ACC112 (cell line): ENCODE data around the gene CD7.
"Not testable (repeated sequence)": the region's sequence is repeated elsewhere in the genome, so short reads cannot be mapped to it uniquely, and the experiment has no call there.

Experiments
- H2AFZ ChIP-seq: fragments of 200-600 bp; sonication (generic); one replicate; pipeline ENCODE4 v1.6.0; 2017; ENCODE audit warnings: antibody characterized with exemption, low read length; ENCODE audit not compliant: unreplicated experiment
- H3K27ac ChIP-seq: fragments of 200-600 bp; sonication (generic); 2 replicates; pipeline ENCODE4 v1.5.1; 2014; ENCODE audit warnings: low read depth, mild to moderate bottlenecking, antibody characterized with exemption, low read length, moderate library complexity
- H3K27me3 ChIP-seq: fragments of 200-600 bp; sonication (generic); 2 replicates; pipeline ENCODE4 v1.6.1; 2014; ENCODE audit warnings: mild to moderate bottlenecking, antibody characterized with exemption, low read length, moderate library complexity, mixed read lengths; ENCODE audit not compliant: insufficient read depth
- H3K36me3 ChIP-seq: fragments of 200-600 bp; sonication (generic); 2 replicates; pipeline ENCODE4 v1.6.1; 2016; ENCODE audit warnings: mild to moderate bottlenecking, antibody characterized with exemption, low read length, moderate library complexity, mixed read lengths; ENCODE audit not compliant: insufficient read depth
- H3K4me1 ChIP-seq: fragments of 200-600 bp; sonication (generic); one replicate; pipeline ENCODE4 v1.6.1; 2016; ENCODE audit warnings: low read length, mixed read lengths; ENCODE audit not compliant: insufficient read depth, unreplicated experiment, control insufficient read depth
- H3K4me3 ChIP-seq: fragments of 200-600 bp; sonication (generic); 2 replicates; pipeline ENCODE4 v1.5.1; 2014; ENCODE audit warnings: mild to moderate bottlenecking, low read depth, low read length
- H3K79me2 ChIP-seq: fragments of 200-600 bp; sonication (generic); one replicate; pipeline ENCODE4 v1.6.0; 2016; ENCODE audit warnings: low read length; ENCODE audit not compliant: control insufficient read depth, unreplicated experiment, insufficient read depth

The CD7 gene

DNA sequence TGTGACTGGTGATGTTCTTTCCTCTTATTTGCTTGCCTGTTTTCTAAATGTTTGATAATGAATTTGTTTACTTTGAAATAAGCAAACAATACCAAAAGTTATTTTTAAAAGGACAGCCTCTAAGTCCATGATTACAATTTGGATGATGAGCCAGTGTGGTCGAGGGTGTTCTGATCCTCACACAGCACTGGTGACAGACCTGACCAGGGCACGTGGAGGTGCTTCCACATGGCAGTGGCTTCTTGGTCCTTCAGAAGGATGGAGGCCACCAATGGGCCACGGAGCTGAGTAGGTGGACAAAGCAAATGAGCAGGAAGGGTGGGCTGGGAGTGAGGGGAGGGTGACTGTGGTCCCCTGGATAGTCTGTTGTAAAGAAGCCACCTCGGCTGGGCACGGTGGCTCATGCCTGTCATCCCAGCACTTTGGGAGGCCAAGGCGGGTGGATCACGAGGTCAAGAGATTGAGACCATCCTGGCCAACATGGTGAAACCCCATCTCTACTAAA, 37.4 kb upstream of the CD7 start:
- Histone ChIP-seq H3K4me3 (no peak overlapping the region), H2AFZ (no peak overlapping the region), H3K27ac (no peak overlapping the region), H3K36me3 (no peaks in the 10 kb centered on the region), H3K4me1 (peaks cover 15% of the 10 kb centered on the region), H3K79me2 (no peaks in the 10 kb centered on the region), H3K27me3 (no peaks in the 10 kb centered on the region)

- no peak overlapping the region for H2AFZ ChIP-seq
- H3K36me3 ChIP-seq = no peaks in the 10 kb centered on the region
- H3K79me2 ChIP-seq = no peaks in the 10 kb centered on the region
- no peak overlapping the region for H3K4me3 ChIP-seq
- no peaks in the 10 kb centered on the region for H3K27me3 ChIP-seq
- H3K27ac ChIP-seq = no peak overlapping the region
- peaks cover 13% of the 10 kb centered on the region for H3K4me1 ChIP-seq
These were observed 36.1 kb upstream of the CD7 start for GRCh38 chr17:82353484-82353883.

DNA sequence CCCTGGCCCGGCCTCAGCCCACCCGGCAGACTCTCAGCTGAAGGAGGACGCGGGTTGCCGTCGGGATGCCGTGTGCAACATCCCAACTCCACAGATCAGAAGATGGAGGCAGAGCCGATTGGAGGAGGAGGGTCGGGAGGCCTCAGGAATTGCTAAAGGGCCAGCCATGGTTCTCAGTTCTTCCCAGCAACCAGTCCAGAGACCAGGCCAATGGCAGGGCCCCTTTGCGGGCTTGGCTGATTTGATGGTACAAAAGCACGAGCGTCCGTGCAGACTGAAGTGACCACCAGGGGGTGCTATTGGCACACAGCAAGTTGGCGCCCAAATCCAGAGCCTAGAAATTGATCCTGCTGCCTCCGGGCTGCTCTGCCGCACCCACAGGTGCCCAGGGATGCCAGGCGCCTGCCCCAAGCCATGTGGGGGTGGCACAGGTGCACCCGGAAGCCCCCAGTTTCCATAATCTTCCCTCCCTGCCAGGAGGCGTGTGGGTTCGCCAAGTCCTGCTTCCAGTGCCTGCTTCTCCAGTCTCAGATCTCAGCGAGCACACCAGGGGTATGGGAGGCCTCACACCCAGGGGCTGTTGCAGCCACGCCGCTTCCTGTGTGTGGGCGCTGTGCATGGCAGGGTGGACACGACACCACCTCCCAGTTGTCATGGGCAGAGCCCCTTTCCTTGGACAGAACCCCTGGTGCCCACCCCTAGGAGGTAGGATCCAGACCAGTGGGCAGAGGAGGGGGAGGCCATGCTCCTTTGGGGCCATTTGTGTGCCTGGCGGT, 34.5 kb upstream of the CD7 start:
- no peaks in the 10 kb centered on the region for H3K27me3 ChIP-seq
- no peak overlapping the region for H3K4me3 ChIP-seq
- H3K4me1 ChIP-seq = peaks cover 13% of the 10 kb centered on the region
- no peaks in the 10 kb centered on the region for H3K36me3 ChIP-seq
- H2AFZ ChIP-seq = no peak overlapping the region
- no peaks in the 10 kb centered on the region for H3K79me2 ChIP-seq
- no peak overlapping the region for H3K27ac ChIP-seq

DNA sequence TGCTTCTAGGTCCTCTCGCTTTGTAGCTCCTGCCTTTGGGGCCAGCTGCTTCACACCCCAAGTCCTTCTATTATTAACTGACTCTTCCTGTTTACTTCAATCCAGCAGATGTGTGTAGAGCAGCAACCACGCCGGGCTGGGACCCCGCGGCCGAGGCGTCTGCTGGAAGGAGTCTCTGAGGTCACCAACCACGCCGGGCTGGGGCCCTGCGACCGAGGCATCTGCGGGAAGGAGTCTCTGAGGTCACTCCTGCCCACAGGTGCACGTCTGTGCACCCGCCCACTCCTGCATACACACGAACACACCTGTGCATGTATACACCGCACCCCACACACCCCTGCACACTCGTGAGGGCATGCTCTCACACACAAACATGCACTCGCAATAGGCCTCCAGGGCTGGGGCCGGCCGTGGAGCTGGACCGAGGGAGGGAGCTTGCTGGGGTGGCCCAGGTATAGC, 33.9 kb upstream of the CD7 start:
- Histone ChIP-seq H3K36me3 (no peaks in the 10 kb centered on the region), H3K4me1 (peaks cover 11% of the 10 kb centered on the region), H3K79me2 (no peaks in the 10 kb centered on the region), H2AFZ (no peak overlapping the region), H3K27me3 (no peaks in the 10 kb centered on the region), H3K27ac (no peak overlapping the region), H3K4me3 (no peak overlapping the region)

DNA sequence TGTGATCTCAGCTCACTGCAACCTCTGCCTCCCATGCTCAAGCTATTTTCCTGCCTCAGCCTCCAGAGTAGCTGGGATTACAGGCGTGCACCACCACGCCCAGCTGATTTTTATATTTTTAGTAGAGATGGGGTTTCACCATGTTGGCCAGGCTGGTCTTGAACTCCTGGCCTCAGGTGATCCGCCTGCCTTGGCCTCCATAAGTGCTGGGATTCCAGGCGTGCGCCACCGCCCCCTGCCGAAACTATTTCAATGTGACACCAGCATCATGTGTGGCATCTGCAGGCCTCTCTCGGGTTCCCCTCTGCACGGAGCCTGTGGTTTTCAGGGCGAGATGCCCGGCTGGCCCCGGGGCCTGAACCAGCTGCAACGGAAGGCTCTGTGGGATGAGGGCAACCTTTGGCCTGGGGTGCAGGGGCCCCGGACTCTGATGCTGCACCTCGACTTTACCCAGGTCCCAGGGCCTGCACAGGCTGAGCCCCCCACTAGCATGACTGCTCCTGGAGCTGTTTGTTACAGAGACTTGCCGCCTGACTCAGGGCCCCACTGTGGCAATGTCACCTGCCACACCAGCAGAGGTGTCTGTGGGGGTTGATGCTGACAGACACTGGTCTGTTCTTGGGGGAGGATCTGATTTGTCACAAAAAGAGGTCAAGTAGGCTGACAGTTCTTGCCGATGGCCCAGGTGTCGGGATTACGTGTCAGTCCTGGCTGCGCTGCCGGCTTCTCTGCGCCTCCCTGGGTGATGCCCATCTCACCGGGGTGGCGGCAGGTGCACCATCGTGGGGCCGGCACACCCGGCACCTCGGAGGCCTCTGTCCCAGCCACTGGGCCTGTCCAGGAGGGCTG, 33.0 kb upstream of the CD7 start:
- H2AFZ ChIP-seq = no peak overlapping the region
- H3K27ac ChIP-seq = no peak overlapping the region
- H3K36me3 ChIP-seq = no peaks in the 10 kb centered on the region
- H3K79me2 ChIP-seq = no peaks in the 10 kb centered on the region
- H3K4me3 ChIP-seq = no peak overlapping the region
- H3K27me3 ChIP-seq = no peaks in the 10 kb centered on the region
- peaks cover 3% of the 10 kb centered on the region for H3K4me1 ChIP-seq

DNA sequence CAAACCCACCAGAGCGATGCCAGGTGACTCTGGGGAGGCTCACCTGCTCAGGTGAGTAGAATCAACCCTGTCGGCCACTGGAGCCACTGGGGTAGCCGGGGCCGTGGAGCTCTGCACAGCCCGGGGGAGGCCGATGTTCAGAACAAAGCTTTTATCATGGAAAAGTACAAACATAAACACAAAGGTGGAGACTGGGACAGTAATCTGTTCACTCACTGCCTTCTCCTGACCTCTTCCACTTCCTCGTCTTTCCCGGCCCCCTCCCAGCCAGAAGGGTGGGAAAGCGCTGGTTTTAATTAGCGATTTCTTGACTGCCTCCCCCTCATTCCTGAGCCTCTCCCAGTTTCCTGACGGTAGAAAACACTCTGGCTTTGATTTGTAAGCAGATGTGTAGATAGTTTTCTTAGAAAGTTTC, 31.9 kb upstream of the CD7 start:
- no peaks in the 10 kb centered on the region for H3K27me3 ChIP-seq
- H3K4me3 ChIP-seq = no peak overlapping the region
- H3K27ac ChIP-seq = no peak overlapping the region
- H3K4me1 ChIP-seq = peaks cover 3% of the 10 kb centered on the region
- peak overlapping the region; percentile 50 for H2AFZ ChIP-seq
- H3K36me3 ChIP-seq = no peaks in the 10 kb centered on the region
- no peaks in the 10 kb centered on the region for H3K79me2 ChIP-seq

- Histone ChIP-seq H3K4me1 (peaks cover 3% of the 10 kb centered on the region), H2AFZ (peak overlapping the region; percentile 50), H3K27ac (no peak overlapping the region)
These were observed 31.5 kb upstream of the CD7 start for GRCh38 chr17:82348866-82349265.

DNA sequence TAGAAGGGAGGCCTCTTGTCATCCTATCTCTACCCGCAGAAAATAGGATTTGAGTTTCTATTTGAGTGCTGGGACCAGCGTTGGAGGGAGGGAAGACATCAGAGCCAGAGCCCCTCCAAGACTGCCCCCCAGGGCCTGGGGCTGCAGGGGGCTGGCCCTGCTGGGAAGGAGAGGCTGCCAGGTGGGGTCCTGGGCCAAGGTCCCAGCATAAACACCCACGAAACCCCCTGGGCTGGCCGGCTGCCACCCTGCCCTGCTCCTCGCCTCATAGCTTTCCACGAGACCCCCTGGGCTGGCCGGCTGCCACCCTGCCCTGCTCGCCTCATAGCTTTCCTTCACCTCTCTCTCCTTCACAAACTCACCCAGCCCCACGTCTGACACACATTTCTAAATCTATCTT, 31.0 kb upstream of the CD7 start:
- Histone ChIP-seq H3K27me3 (no peaks in the 10 kb centered on the region), H2AFZ (no peak overlapping the region), H3K27ac (no peak overlapping the region), H3K36me3 (no peaks in the 10 kb centered on the region), H3K4me3 (no peak overlapping the region), H3K4me1 (peaks cover 3% of the 10 kb centered on the region), H3K79me2 (no peaks in the 10 kb centered on the region)

More at GRCh38 chr17:82348866-82349265, 31.5 kb upstream of the CD7 start:
- Histone ChIP-seq H3K79me2 (no peaks in the 10 kb centered on the region), H3K4me3 (no peak overlapping the region), H3K36me3 (no peaks in the 10 kb centered on the region), H3K27me3 (no peaks in the 10 kb centered on the region)

- not testable (repeated sequence) for H3K36me3 ChIP-seq, H3K4me3 ChIP-seq, H3K27ac ChIP-seq, H3K27me3 ChIP-seq, H3K79me2 ChIP-seq, H3K4me1 ChIP-seq, H2AFZ ChIP-seq
These were observed 30.6 kb upstream of the CD7 start for GRCh38 chr17:82347994-82348393.

DNA sequence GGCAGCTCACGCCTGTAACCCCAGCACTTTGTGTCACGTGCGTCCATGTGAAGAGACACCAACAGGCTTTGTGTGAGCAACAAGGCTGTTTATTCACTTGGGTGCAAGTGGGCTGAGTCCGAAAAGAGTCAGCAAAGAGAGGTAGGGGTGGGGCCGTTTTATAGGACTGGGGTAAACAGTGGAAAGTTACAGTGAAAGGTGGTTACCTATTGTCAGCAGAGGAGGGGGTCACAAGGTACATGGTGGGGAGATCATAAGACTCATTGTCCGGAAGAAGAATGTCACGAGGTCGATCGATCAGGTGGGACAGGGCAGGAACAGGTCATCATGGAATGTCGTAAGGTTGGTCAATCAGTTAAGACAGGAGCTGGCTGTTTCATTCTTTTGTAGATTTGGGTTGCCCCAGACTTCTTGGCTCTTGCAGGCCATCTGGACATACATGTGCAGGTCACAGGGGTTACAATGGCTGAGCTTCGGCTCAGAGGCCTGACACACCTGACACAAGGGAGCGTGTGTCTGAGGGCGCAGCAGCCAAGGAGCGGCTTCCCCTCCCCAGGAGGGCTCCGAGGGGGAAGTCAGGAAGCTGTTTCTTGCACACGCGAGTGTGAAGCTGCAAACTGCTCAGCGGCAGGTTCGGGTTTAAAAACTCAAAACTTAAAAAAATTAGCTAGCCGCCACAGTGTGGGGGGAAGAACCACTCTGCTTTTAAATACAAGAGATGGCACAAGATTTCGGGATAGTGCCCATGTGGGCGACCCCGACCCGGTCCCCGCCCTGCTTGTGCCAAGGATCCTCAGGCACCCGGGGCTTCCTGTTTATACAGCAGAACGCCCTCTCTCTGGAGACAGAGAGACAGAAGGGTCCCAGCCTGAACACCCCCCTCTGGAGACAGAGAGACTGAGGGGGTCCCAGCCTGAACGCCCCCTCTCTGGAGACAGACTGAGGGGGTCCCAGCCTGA, 29.2 kb upstream of the CD7 start:
- H2AFZ ChIP-seq = no peak overlapping the region
- H3K79me2 ChIP-seq = no peaks in the 10 kb centered on the region
- H3K4me3 ChIP-seq = no peak overlapping the region
- H3K4me1 ChIP-seq = peaks cover 3% of the 10 kb centered on the region
- H3K27ac ChIP-seq = no peak overlapping the region
- H3K36me3 ChIP-seq = no peaks in the 10 kb centered on the region
- H3K27me3 ChIP-seq = no peaks in the 10 kb centered on the region
